SK-N-SH (cell line): ENCODE measurements around the gene GLYAT. TPM values are rescaled to one million over a fixed set of nuclear protein-coding genes. Genes with fewer than 3 reads are reported as not detected.

Experiments
- CTCF ChIA-PET: fragments of 300-600, 350-600 bp; formaldehyde crosslinking; extraction: SDS; loops from one replicate; lab custom pipeline; 2021; lab: Yijun Ruan, JAX
- POLR2A ChIA-PET: fragments of 350-600 bp; sonication (Branson Sonifier 250); formaldehyde crosslinking; extraction: SDS; loops from one replicate; lab custom pipeline; 2020; ENCODE audit warnings: antibody characterized with exemption, inconsistent platforms; lab: Yijun Ruan, JAX
- DNase-seq: peaks from one replicate; pipeline ENCODE4 v3.0.0; 2012
- H2AFZ ChIP-seq: fragments of 200-600 bp; sonication (generic); 2 replicates; pipeline ENCODE4 v1.8.1; 2016; ENCODE audit warnings: antibody characterized with exemption, mild to moderate bottlenecking, low read depth
- H3F3A ChIP-seq: fragments of 200-600 bp; sonication (generic); replicated peaks from 2 replicates; pipeline ENCODE3; 2016; ENCODE audit warnings: antibody characterized with exemption, mild to moderate bottlenecking; ENCODE audit not compliant: insufficient read depth
- H3K27ac ChIP-seq, 2 experiments: fragments of 200-500 bp in 1 of 2; fragments of 200-600 bp in 1 of 2; sonication (Bioruptor generic) in 1 of 2; sonication (generic), shearing (Covaris generic) in 1 of 2; 2 replicates each; pipeline versions ENCODE4 v1.5.1 to v1.6.1; 2014 to 2016; ENCODE audit warnings: low read depth in 2 of 2, inconsistent platforms in 1 of 2, low read length in 1 of 2, mild to moderate bottlenecking in 1 of 2, mixed read lengths in 1 of 2
- H3K27me3 ChIP-seq: fragments of 200-600 bp; sonication (generic), shearing (Covaris generic); 2 replicates; pipeline ENCODE4 v1.6.1; 2016; ENCODE audit warnings: mixed run types; ENCODE audit not compliant: insufficient read depth
- H3K36me3 ChIP-seq, 2 experiments: fragments of 200-500 bp in 1 of 2; fragments of 200-600 bp in 1 of 2; sonication (Bioruptor generic) in 1 of 2; sonication (generic) in 1 of 2; replicated peaks in 1 of 2; 2 replicates each; pipeline versions ENCODE3 to v1.5.1; 2014 to 2016; ENCODE audit warnings: low read length in 1 of 2, mild to moderate bottlenecking in 1 of 2; ENCODE audit not compliant: insufficient read depth in 2 of 2, control insufficient read depth in 1 of 2
- H3K4me1 ChIP-seq, 2 experiments: fragments of 200-500 bp in 1 of 2; fragments of 200-600 bp in 1 of 2; sonication (Bioruptor generic) in 1 of 2; sonication (generic), shearing (Covaris generic) in 1 of 2; 2 replicates each; pipeline versions ENCODE4 v1.5.1 to v1.6.1; 2014 to 2016; ENCODE audit warnings: low read depth in 1 of 2, low read length in 1 of 2, mixed run types in 1 of 2; ENCODE audit not compliant: insufficient read depth in 2 of 2, control insufficient read depth in 1 of 2
- H3K4me2 ChIP-seq: fragments of 200-600 bp; sonication (generic), shearing (Covaris generic); 2 replicates; pipeline ENCODE4 v1.6.1; 2017; ENCODE audit warnings: mixed run types
- H3K4me3 ChIP-seq, 2 experiments: fragments of 200-500 bp in 1 of 2; fragments of 200-600 bp in 1 of 2; sonication (Bioruptor generic) in 1 of 2; sonication (generic), shearing (Covaris generic) in 1 of 2; 2 replicates each; pipeline versions ENCODE4 v1.5.1 to v1.8.1; 2014 to 2016; ENCODE audit warnings: low read depth in 2 of 2, inconsistent platforms in 1 of 2, low read length in 1 of 2, mild to moderate bottlenecking in 1 of 2, mixed read lengths in 1 of 2, moderate library complexity in 1 of 2
- H3K79me2 ChIP-seq: fragments of 200-600 bp; sonication (generic); 2 replicates; pipeline ENCODE4 v1.8.1; 2017; ENCODE audit warnings: mild to moderate bottlenecking; ENCODE audit not compliant: insufficient read depth
- H3K9ac ChIP-seq: fragments of 200-600 bp; sonication (generic); 2 replicates; pipeline ENCODE4 v1.6.1; 2017; ENCODE audit warnings: mixed run types
- H3K9me2 ChIP-seq: fragments of 200-600 bp; sonication (generic); 2 replicates; pipeline ENCODE4 v1.6.1; 2017; ENCODE audit warnings: mixed run types
- H3K9me3 ChIP-seq: fragments of 200-600 bp; sonication (generic); 2 replicates; pipeline ENCODE4 v1.6.1; 2017; ENCODE audit warnings: mixed run types, mild to moderate bottlenecking, moderate library complexity
- H4K20me1 ChIP-seq: fragments of 200-600 bp; sonication (generic); 2 replicates; pipeline ENCODE4 v1.6.1; 2017; ENCODE audit warnings: mild to moderate bottlenecking, mixed run types; ENCODE audit not compliant: insufficient read depth
- FOSL2 ChIP-seq: IDR thresholded peaks from 2 replicates; pipeline ENCODE4 v1.4.0; 2012; ENCODE audit warnings: low read depth, mild to moderate bottlenecking, moderate library complexity, borderline replicate concordance
- FOXJ3 ChIP-seq: sonication (generic); formaldehyde crosslinking; IDR thresholded peaks from 2 replicates; pipeline ENCODE4 v1.5.1; 2020; ENCODE audit warnings: mild to moderate bottlenecking, missing genetic modification reagents
- FOXM1 ChIP-seq: IDR thresholded peaks from 2 replicates; pipeline ENCODE4 v1.4.0; 2012; ENCODE audit warnings: low read depth, mild to moderate bottlenecking
- GATA2 ChIP-seq: sonication (generic); formaldehyde crosslinking; IDR thresholded peaks from 2 replicates; pipeline ENCODE4 v1.5.0; 2020; ENCODE audit warnings: mild to moderate bottlenecking, missing genetic modification reagents
- JUND ChIP-seq: IDR thresholded peaks from 2 replicates; pipeline ENCODE4 v1.4.0; 2012
- NRF1 ChIP-seq: IDR thresholded peaks from 2 replicates; pipeline ENCODE4 v1.6.1; 2012; ENCODE audit warnings: low read depth, mild to moderate bottlenecking, low read length
- RAD21 ChIP-seq: IDR thresholded peaks from 2 replicates; pipeline ENCODE4 v1.6.1; 2012; ENCODE audit warnings: mild to moderate bottlenecking, low read length
- SIN3A ChIP-seq: IDR thresholded peaks from 2 replicates; pipeline ENCODE4 v1.6.1; 2012; ENCODE audit warnings: low read depth, mild to moderate bottlenecking, low read length, moderate library complexity, borderline replicate concordance
- TAF1 ChIP-seq: IDR thresholded peaks from 2 replicates; pipeline ENCODE4 v1.6.1; 2012; ENCODE audit warnings: low read depth, mild to moderate bottlenecking, low read length, moderate library complexity, borderline replicate concordance
- TCF12 ChIP-seq: IDR thresholded peaks from 2 replicates; pipeline ENCODE4 v1.4.0; 2012
- WGBS: methylation state at CpG from one replicate; pipeline ENCODE4 v1.1.6; 2017; ENCODE audit warnings: low lambda C conversion rate; 5-methylcytosine and 5-hydroxymethylcytosine counted together
- polyA plus RNA-seq, 3 experiments: library from polyadenylated mRNA; depleted of rRNA; stranded (reverse); fragments of >200 nt; gene quantifications; 2 replicates each; pipeline ENCODE4 v1.2.3, GENCODE V29; 2012
- TF ChIP-seq, protein P1 (sequence below): fragments of 200-600 bp; sonication (generic); IDR thresholded peaks from 2 replicates; pipeline ENCODE4 v1.6.1; 2017; ENCODE audit warnings: antibody characterized with exemption, mild to moderate bottlenecking, moderate library complexity
- TF ChIP-seq, protein P2 (sequence below): IDR thresholded peaks from 2 replicates; pipeline ENCODE4 v1.4.0; 2012; ENCODE audit warnings: low read depth, borderline replicate concordance
- TF ChIP-seq, protein P3 (sequence below): IDR thresholded peaks from 2 replicates; pipeline ENCODE4 v1.6.1; 2012; ENCODE audit warnings: mild to moderate bottlenecking, low read depth, low read length, moderate library complexity

GLYAT gene
- polyA plus RNA-seq, 1 of the 3 experiments (the other 2 are of a cell fraction) = not detected

DNA sequence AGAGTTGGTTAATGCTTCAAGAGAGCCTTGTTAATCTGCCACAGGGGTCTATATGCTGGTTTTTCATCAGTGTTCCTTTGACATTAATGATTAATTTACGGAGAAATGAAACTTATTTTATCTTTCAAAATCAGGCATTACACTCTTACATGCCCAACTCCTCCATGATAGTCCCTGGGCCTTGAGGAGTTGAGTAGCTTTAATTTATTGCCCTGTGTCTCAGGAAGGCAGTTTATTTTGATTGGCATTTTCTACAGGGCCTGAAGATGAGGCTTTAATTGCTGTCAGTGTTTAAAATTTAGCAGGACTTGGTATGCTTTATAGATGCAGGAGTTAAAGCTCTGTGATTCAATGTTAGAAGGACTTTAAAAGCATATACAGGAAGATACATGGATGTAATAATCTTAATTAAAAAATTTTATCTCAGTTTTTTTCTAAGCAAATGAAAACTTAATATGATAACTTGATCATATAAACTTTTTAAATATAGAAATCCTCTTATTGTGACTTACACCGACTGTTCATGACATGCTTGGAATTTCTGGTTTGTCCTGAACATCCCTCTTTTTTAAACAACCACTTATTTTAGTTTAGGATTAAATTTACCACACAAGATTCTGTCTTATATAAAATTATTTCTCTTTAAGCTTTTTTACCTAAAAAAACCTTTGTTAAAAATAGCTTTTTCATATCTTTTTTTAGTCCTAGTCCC, 12.2 kb downstream of the GLYAT start (continued):
- TF ChIP-seq SIN3A (no peak), TCF12 (no peak), GATA2 (CRISPR knock-in tag) (no peak), NRF1 (no peak)

DNA sequence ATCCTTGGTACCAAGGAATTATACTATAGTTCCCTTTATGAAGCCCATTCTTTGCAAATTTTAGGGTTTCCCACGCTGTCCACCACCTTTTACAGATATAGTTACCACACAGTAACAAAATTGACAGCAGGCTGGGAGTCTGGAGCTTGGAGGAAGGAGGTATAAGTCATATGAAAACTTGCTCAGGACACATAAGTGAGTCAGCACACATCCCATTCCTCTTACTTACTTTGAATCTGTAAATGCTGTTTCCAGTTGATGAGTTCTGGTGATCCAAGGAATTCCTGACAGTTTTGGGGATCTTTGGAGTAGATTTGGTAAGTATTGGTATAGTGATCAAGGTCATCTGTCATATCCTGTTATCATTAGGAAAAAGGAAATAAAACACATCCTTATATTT, 19.2 kb downstream of the GLYAT start:
- TF ChIP-seq, protein P1, sequence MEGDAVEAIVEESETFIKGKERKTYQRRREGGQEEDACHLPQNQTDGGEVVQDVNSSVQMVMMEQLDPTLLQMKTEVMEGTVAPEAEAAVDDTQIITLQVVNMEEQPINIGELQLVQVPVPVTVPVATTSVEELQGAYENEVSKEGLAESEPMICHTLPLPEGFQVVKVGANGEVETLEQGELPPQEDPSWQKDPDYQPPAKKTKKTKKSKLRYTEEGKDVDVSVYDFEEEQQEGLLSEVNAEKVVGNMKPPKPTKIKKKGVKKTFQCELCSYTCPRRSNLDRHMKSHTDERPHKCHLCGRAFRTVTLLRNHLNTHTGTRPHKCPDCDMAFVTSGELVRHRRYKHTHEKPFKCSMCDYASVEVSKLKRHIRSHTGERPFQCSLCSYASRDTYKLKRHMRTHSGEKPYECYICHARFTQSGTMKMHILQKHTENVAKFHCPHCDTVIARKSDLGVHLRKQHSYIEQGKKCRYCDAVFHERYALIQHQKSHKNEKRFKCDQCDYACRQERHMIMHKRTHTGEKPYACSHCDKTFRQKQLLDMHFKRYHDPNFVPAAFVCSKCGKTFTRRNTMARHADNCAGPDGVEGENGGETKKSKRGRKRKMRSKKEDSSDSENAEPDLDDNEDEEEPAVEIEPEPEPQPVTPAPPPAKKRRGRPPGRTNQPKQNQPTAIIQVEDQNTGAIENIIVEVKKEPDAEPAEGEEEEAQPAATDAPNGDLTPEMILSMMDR = no peak
- TF ChIP-seq FOXJ3 (CRISPR knock-in tag) (no peak), TCF12 (no peak)
- TF ChIP-seq, all 33 proteins: peak for 0
- Histone ChIP-seq H3K36me3 (no peaks in the 10 kb centered on the region), H3K9me3 (no peaks in the 10 kb centered on the region), H3F3A (no peaks in the 10 kb centered on the region), H3K9me2 (no peaks in the 10 kb centered on the region; the same call in 1 of the 2 replicates), H3K27ac (no peak overlapping the region), H3K9ac (no peak overlapping the region), H3K4me2 (no peak overlapping the region), H3K4me1 (no peaks in the 10 kb centered on the region), H3K27me3 (no peaks in the 10 kb centered on the region), H3K79me2 (no peaks in the 10 kb centered on the region), H4K20me1 (no peaks in the 10 kb centered on the region), H2AFZ (no peak overlapping the region), H3K4me3 (no peak overlapping the region)
- WGBS = 0% methylated on average over 1 of the region's 1 CpG
- ChIA-PET CTCF (interaction anchor here (0.7 kb wide), 1 partner anchor 726 kb away, joined by 3 read pairs; no protein-coding TSS in a partner anchor), POLR2A (no interaction called here)
- no peak for DNase-seq

DNA sequence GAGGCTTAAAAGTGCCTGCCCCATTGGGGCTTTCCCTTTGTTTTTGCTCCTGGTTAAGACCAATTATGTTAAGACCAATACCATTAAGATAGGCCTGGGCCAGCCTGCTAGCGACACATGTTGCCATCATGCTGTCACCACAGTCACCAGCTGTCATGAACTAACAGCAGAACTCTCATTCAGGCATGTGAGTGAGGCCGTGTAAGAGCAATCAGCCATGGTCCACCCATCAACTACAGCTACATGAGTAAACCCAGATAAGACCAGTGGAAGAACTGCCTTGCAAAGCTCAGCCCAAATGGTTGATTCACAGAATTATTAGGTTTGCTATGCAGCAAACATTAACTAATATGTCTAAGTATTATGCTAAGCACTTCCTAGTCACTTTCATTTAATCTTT, 19.9 kb downstream of the GLYAT start:
- no peak overlapping the region for H3K9ac ChIP-seq
- H3K36me3 ChIP-seq = no peaks in the 10 kb centered on the region
- H2AFZ ChIP-seq = no peak overlapping the region
- H3F3A ChIP-seq = no peaks in the 10 kb centered on the region
- no peaks in the 10 kb centered on the region for H3K4me1 ChIP-seq
- WGBS = 0% methylated on average over 2 of the region's 2 CpGs
- POLR2A ChIA-PET = no interaction called here
- H4K20me1 ChIP-seq = no peaks in the 10 kb centered on the region
- no peaks in the 10 kb centered on the region for H3K9me3 ChIP-seq
- DNase-seq = no peak
- no peaks in the 10 kb centered on the region; the same call in 1 of the 2 replicates for H3K9me2 ChIP-seq
- H3K27ac ChIP-seq = no peak overlapping the region
- TF ChIP-seq, protein P2, sequence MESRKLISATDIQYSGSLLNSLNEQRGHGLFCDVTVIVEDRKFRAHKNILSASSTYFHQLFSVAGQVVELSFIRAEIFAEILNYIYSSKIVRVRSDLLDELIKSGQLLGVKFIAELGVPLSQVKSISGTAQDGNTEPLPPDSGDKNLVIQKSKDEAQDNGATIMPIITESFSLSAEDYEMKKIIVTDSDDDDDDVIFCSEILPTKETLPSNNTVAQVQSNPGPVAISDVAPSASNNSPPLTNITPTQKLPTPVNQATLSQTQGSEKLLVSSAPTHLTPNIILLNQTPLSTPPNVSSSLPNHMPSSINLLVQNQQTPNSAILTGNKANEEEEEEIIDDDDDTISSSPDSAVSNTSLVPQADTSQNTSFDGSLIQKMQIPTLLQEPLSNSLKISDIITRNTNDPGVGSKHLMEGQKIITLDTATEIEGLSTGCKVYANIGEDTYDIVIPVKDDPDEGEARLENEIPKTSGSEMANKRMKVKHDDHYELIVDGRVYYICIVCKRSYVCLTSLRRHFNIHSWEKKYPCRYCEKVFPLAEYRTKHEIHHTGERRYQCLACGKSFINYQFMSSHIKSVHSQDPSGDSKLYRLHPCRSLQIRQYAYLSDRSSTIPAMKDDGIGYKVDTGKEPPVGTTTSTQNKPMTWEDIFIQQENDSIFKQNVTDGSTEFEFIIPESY = no peak
- TF ChIP-seq RAD21 (no peak), JUND (no peak), FOXM1 (no peak), TAF1 (no peak), FOSL2 (no peak)
- TF ChIP-seq, protein P3, sequence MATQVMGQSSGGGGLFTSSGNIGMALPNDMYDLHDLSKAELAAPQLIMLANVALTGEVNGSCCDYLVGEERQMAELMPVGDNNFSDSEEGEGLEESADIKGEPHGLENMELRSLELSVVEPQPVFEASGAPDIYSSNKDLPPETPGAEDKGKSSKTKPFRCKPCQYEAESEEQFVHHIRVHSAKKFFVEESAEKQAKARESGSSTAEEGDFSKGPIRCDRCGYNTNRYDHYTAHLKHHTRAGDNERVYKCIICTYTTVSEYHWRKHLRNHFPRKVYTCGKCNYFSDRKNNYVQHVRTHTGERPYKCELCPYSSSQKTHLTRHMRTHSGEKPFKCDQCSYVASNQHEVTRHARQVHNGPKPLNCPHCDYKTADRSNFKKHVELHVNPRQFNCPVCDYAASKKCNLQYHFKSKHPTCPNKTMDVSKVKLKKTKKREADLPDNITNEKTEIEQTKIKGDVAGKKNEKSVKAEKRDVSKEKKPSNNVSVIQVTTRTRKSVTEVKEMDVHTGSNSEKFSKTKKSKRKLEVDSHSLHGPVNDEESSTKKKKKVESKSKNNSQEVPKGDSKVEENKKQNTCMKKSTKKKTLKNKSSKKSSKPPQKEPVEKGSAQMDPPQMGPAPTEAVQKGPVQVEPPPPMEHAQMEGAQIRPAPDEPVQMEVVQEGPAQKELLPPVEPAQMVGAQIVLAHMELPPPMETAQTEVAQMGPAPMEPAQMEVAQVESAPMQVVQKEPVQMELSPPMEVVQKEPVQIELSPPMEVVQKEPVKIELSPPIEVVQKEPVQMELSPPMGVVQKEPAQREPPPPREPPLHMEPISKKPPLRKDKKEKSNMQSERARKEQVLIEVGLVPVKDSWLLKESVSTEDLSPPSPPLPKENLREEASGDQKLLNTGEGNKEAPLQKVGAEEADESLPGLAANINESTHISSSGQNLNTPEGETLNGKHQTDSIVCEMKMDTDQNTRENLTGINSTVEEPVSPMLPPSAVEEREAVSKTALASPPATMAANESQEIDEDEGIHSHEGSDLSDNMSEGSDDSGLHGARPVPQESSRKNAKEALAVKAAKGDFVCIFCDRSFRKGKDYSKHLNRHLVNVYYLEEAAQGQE = no peak
- TF ChIP-seq, all 33 proteins: peak for 0
- H3K79me2 ChIP-seq = no peaks in the 10 kb centered on the region
- H3K4me3 ChIP-seq = no peak overlapping the region
- no peaks in the 10 kb centered on the region for H3K27me3 ChIP-seq
- no peak overlapping the region for H3K4me2 ChIP-seq
- CTCF ChIA-PET = interaction anchor here (0.7 kb wide), 1 partner anchor 726 kb away, joined by 3 read pairs; no protein-coding TSS in a partner anchor
